Activated T-helper 1 cell treated with anti-CD3 and anti-CD28 coated beads, Interleukin-12 subunit alpha, Interleukin-12 subunit beta, Interleukin-2, Interleukin-4 antibody, amounts not matched to agents 30 ng/mL and 10 ng/mL and 1 ng/mL, durations not matched to agents 14 hours and 24 hours and 36 hours (primary cell): Measurements from ENCODE around the gene TPCN1. TPM values are rescaled to one million over a fixed set of nuclear protein-coding genes. Genes with fewer than 3 reads are reported as not detected.

Source experiments
- DNase-seq: peaks from one replicate; pipeline ENCODE4 v3.0.0; 2021; ENCODE audit warnings: low spot score
- H3K27ac Mint-ChIP-seq: one replicate; pipeline ENCODE4 v1.8.0; 2021; ENCODE audit warnings: mild to moderate bottlenecking, mixed read lengths
- H3K27me3 Mint-ChIP-seq: one replicate; pipeline ENCODE4 v1.8.0; 2022; ENCODE audit warnings: mild to moderate bottlenecking, moderate library complexity, mixed read lengths; ENCODE audit not compliant: insufficient read depth
- H3K36me3 Mint-ChIP-seq: one replicate; pipeline ENCODE4 v1.8.0; 2021; ENCODE audit warnings: low read depth, mixed read lengths
- H3K4me1 Mint-ChIP-seq: one replicate; pipeline ENCODE4 v1.8.0; 2021; ENCODE audit warnings: low read depth, mixed read lengths
- H3K4me3 Mint-ChIP-seq: one replicate; pipeline ENCODE4 v1.8.0; 2021; ENCODE audit warnings: mild to moderate bottlenecking, moderate library complexity, mixed read lengths
- H3K9me3 Mint-ChIP-seq: one replicate; pipeline ENCODE4 v1.8.0; 2021; ENCODE audit warnings: mixed read lengths
- intact Hi-C: fragments of 100-400 bp; cut with micrococcal nuclease; formaldehyde crosslinking; loops from one replicate; pipeline ENCODE4 v1.15.1; 2024
- total RNA-seq: library from RNA; stranded (reverse); gene quantifications from 2 replicates; pipeline ENCODE4 v1.2.3, GENCODE V29; 2022

Gene TPCN1
- total RNA-seq, 1 donor from 2014 or later, result 31.4 TPM

GRCh38 chr12:113329791-113330417 is 108.6 kb downstream of the TPCN1 start:
- H3K27me3 Mint-ChIP-seq, result no peaks in the 10 kb centered on the region
- intact Hi-C loops, result loop anchor here (5.0 kb wide), 1 partner anchor 1488 kb away; the partner anchor contains the start of gene MAPKAPK5
- peaks cover 29% of the 10 kb centered on the region for H3K36me3 Mint-ChIP-seq
- H3K4me3 Mint-ChIP-seq, result no peak overlapping the region
- no peak for DNase-seq
- H3K27ac Mint-ChIP-seq, result no peak overlapping the region
- H3K4me1 Mint-ChIP-seq, result peaks cover 17% of the 10 kb centered on the region
- H3K9me3 Mint-ChIP-seq, result no peaks in the 10 kb centered on the region

- DNase-seq, result no peak
- peaks cover 27% of the 10 kb centered on the region for H3K36me3 Mint-ChIP-seq
- H3K9me3 Mint-ChIP-seq, result no peaks in the 10 kb centered on the region
- no peak overlapping the region for H3K27ac Mint-ChIP-seq
- no peaks in the 10 kb centered on the region for H3K27me3 Mint-ChIP-seq
- intact Hi-C loops, result loop anchor here (5.0 kb wide), 1 partner anchor 1488 kb away; the partner anchor contains the start of gene MAPKAPK5
- H3K4me3 Mint-ChIP-seq, result no peak overlapping the region
- H3K4me1 Mint-ChIP-seq, result peaks cover 17% of the 10 kb centered on the region
These were observed 109.2 kb downstream of the TPCN1 start for GRCh38 chr12:113330505-113330904.

- DNase-seq, result no peak
- Mint-ChIP-seq H3K27me3 (peaks cover 2% of the 10 kb centered on the region), H3K27ac (no peak overlapping the region), H3K4me3 (peak overlapping the region; percentile 93), H3K9me3 (no peaks in the 10 kb centered on the region), H3K4me1 (peaks cover 17% of the 10 kb centered on the region), H3K36me3 (peaks cover 24% of the 10 kb centered on the region)
- intact Hi-C loops, result loop anchor here (5.0 kb wide), 1 partner anchor 1491 kb away; the partner anchor contains the start of gene MAPKAPK5
These were observed 111.6 kb downstream of the TPCN1 start for GRCh38 chr12:113332688-113333417.

- intact Hi-C loops, result loop anchor here (5.0 kb wide), 1 partner anchor 1491 kb away; the partner anchor contains the start of gene MAPKAPK5
- Mint-ChIP-seq H3K4me1 (peaks cover 17% of the 10 kb centered on the region), H3K27ac (no peak overlapping the region), H3K27me3 (peaks cover 5% of the 10 kb centered on the region), H3K36me3 (peaks cover 24% of the 10 kb centered on the region), H3K9me3 (no peaks in the 10 kb centered on the region), H3K4me3 (peak overlapping the region; percentile 93)
- DNase-seq, result no peak
These were observed 112.1 kb downstream of the TPCN1 start for GRCh38 chr12:113333418-113333750.

- H3K27me3 Mint-ChIP-seq, result peaks cover 5% of the 10 kb centered on the region
- peak overlapping the region; percentile 68 for H3K27ac Mint-ChIP-seq
- peak overlapping the region; percentile 93 for H3K4me3 Mint-ChIP-seq
- H3K9me3 Mint-ChIP-seq, result no peaks in the 10 kb centered on the region
- DNase-seq, result no peak
- intact Hi-C loops, result loop anchor here (1.0 to 5.0 kb wide), 2 partner anchors 137 to 1492 kb away; partner anchors contain the start of gene MAPKAPK5
- H3K4me1 Mint-ChIP-seq, result peaks cover 15% of the 10 kb centered on the region
- H3K36me3 Mint-ChIP-seq, result peaks cover 24% of the 10 kb centered on the region
These were observed 112.9 kb downstream of the TPCN1 start for GRCh38 chr12:113333877-113334785.

GRCh38 chr12:113334786-113335539 is 113.7 kb downstream of the TPCN1 start, which contains the start of gene SLC8B1:
Gene SLC8B1, minus strand, starts transcription at chr12:113335109. Its CDS starts 2,231 bp downstream, at chr12:113332878.
- H3K27ac Mint-ChIP-seq, result peak within 1 kb of the TSS; percentile 68
- intact Hi-C loops, result loop anchor here (1.0 to 5.0 kb wide), 8 partner anchors 23 to 1493 kb away; partner anchors contain the start of genes DDX54, MAPKAPK5, PLBD2 and RBM19
- H3K36me3 Mint-ChIP-seq, result peaks cover 17% of the 10 kb centered on the region

GRCh38 chr12:113339540-113339939 is 118.3 kb downstream of the TPCN1 start:
- DNase-seq, result no peak
- no peaks in the 10 kb centered on the region for H3K36me3 Mint-ChIP-seq
- peaks cover 8% of the 10 kb centered on the region for H3K27me3 Mint-ChIP-seq
- no peak overlapping the region for H3K27ac Mint-ChIP-seq
- intact Hi-C loops, result no loop called here
- H3K4me1 Mint-ChIP-seq, result peaks cover 3% of the 10 kb centered on the region
- no peak overlapping the region for H3K4me3 Mint-ChIP-seq
- no peaks in the 10 kb centered on the region for H3K9me3 Mint-ChIP-seq

More at GRCh38 chr12:113334786-113335539, 113.7 kb downstream of the TPCN1 start, which contains the start of gene SLC8B1:
- peaks cover 12% of the 10 kb centered on the region for H3K4me1 Mint-ChIP-seq
- DNase-seq, result peak; percentile 79
- H3K27me3 Mint-ChIP-seq, result peaks cover 5% of the 10 kb centered on the region
- no peaks in the 10 kb centered on the region for H3K9me3 Mint-ChIP-seq
- peak within 1 kb of the TSS; percentile 93 for H3K4me3 Mint-ChIP-seq

- Mint-ChIP-seq H3K9me3 (no peaks in the 10 kb centered on the region), H3K36me3 (no peaks in the 10 kb centered on the region), H3K27ac (no peak overlapping the region)
These were observed 118.8 kb downstream of the TPCN1 start for GRCh38 chr12:113340061-113340460.

GRCh38 chr12:113341535-113341934 is 120.3 kb downstream of the TPCN1 start:
- Mint-ChIP-seq H3K4me3 (no peak overlapping the region), H3K9me3 (no peaks in the 10 kb centered on the region), H3K27me3 (peaks cover 8% of the 10 kb centered on the region), H3K36me3 (no peaks in the 10 kb centered on the region), H3K4me1 (no peaks in the 10 kb centered on the region), H3K27ac (no peak overlapping the region)
- DNase-seq, result no peak
- intact Hi-C loops, result no loop called here

More at GRCh38 chr12:113340061-113340460, 118.8 kb downstream of the TPCN1 start:
- Mint-ChIP-seq H3K4me3 (no peak overlapping the region), H3K27me3 (peaks cover 8% of the 10 kb centered on the region), H3K4me1 (no peaks in the 10 kb centered on the region)
- DNase-seq, result no peak
- intact Hi-C loops, result no loop called here

- Mint-ChIP-seq H3K9me3 (no peaks in the 10 kb centered on the region), H3K27me3 (peaks cover 3% of the 10 kb centered on the region), H3K4me1 (no peaks in the 10 kb centered on the region), H3K4me3 (no peak overlapping the region), H3K36me3 (no peaks in the 10 kb centered on the region), H3K27ac (no peak overlapping the region)
- intact Hi-C loops, result no loop called here
- no peak for DNase-seq
These were observed 124.1 kb downstream of the TPCN1 start for GRCh38 chr12:113345318-113345717.

- no peaks in the 10 kb centered on the region for H3K4me1 Mint-ChIP-seq
- H3K27me3 Mint-ChIP-seq, result peaks cover 11% of the 10 kb centered on the region
- H3K27ac Mint-ChIP-seq, result no peak overlapping the region
- H3K4me3 Mint-ChIP-seq, result no peak overlapping the region
- intact Hi-C loops, result no loop called here
- no peaks in the 10 kb centered on the region for H3K9me3 Mint-ChIP-seq
- no peak for DNase-seq
- no peaks in the 10 kb centered on the region for H3K36me3 Mint-ChIP-seq
These were observed 125.1 kb downstream of the TPCN1 start for GRCh38 chr12:113346353-113346752.

GRCh38 chr12:113347107-113347506 is 125.8 kb downstream of the TPCN1 start:
- Mint-ChIP-seq H3K4me1 (no peaks in the 10 kb centered on the region), H3K36me3 (no peaks in the 10 kb centered on the region), H3K4me3 (no peak overlapping the region), H3K9me3 (no peaks in the 10 kb centered on the region), H3K27ac (no peak overlapping the region), H3K27me3 (peaks cover 9% of the 10 kb centered on the region)
- intact Hi-C loops, result no loop called here
- no peak for DNase-seq
